Stimulated activated CD4-positive, alpha-beta T cell treated with anti-CD3 and anti-CD28 coated beads, Interleukin-4, amount 100 ng/mL, for 4 hours (primary cell): ENCODE data around the gene PACS1.

Experiments
- DNase-seq, 2 experiments: peaks; one replicate each; pipeline ENCODE4 v3.0.0-alpha.2; 2020

The PACS1 gene

DNA sequence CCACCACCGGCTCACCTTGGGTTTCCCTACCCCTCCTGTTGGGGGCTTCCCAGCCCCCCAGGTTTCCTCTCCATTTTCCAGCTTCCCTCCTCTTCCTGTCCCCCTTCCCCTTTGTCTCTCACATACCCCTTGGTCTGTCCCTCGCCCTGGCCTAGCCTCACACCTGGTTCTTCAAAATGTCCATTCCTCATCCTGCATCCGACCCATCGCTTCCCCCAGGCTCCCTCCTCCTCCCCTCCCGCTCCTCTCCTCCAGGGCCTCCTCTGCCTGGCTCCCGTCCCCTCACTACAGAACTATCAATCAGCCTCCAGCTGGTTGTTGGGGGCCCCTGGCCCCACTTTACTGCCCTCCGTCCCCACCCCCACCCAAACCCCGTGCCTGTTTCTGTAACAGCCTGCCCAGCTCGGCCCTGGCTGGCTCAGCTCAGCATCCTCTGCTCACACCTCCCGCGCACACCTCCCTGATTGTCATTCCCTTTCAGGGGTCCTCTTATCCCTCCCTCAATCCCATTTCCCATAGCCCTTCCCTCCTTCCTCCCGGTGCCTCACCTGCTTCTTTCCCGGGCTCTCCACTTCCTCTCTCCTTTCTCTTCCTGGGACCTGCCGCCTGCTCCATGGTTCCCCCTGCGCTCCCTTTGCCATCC lies 209.1 kb downstream of the PACS1 start:
- DNase-seq, result no peak

DNA sequence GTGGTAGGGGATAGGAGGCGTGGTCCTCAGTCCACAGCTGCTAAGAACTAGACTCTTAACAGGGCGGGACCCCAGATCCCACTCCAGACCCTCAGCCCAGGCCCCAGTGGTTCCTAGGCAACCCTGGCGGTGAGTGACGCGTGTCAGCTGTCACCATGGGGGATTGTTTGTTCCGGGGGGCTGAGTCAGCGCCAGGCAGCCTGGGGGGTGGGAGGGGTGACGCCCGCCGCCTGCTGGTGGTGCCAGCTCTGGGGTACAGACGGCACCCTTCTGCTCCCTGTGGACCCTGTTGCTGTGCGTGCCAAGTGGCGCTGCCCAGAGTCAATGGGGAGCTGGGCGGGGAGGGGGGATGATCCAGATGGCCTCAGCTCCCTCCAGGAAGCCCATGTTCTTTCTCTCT lies 210.4 kb downstream of the PACS1 start:
- no peak for DNase-seq

DNA sequence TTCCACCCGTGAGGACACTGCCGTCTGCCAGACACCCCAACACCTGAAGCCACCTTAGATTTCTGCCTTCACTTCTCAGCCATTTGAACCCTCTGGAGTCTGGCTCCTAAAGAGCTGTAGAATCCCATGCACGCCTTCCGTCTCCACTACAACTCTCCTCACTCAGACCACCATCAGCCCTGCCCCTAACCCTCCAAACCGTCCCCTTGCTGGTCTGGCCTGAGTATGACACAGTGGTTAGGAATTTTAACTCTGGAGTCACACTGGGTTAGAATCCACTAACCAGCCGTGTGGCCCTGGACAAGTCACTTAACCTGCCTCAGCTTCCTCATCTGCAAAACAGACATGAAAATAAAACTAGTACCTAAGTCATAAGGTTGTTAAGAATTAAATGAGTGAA lies 210.9 kb downstream of the PACS1 start:
- DNase-seq, result no peak

DNA sequence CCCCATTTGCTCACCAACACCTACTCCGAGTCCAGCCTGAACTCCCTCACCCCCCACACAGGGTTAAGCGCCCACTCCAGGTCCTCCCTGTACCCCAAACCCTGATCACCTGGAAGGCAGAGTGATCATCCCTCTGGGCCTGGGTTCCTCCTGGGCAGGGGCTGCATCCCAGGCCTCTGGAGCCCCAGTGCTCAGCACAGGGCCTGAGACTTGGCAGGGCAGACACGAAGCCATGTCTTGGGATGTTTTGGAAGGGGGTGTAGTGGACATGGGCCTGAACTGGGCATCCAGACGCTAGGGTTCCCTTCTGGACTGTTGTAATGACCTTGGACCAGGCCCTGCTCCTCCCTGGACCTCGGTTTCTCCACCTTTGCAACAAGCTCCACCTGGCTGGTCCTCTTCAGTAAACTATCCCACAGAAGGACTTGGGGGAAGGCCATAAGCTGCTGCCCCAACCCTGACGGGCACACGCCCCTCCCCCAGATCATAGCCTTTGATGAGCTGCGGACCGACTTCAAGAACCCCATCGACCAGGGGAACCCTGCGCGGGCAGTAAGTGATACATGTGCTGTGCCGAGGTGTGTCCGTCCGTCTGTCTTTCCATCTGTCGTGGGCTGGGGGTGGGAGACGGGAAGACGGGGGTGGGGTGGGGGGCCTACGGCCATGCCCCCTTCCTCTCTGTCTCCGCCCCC lies 211.8 kb downstream of the PACS1 start:
- DNase-seq, result no peak

DNA sequence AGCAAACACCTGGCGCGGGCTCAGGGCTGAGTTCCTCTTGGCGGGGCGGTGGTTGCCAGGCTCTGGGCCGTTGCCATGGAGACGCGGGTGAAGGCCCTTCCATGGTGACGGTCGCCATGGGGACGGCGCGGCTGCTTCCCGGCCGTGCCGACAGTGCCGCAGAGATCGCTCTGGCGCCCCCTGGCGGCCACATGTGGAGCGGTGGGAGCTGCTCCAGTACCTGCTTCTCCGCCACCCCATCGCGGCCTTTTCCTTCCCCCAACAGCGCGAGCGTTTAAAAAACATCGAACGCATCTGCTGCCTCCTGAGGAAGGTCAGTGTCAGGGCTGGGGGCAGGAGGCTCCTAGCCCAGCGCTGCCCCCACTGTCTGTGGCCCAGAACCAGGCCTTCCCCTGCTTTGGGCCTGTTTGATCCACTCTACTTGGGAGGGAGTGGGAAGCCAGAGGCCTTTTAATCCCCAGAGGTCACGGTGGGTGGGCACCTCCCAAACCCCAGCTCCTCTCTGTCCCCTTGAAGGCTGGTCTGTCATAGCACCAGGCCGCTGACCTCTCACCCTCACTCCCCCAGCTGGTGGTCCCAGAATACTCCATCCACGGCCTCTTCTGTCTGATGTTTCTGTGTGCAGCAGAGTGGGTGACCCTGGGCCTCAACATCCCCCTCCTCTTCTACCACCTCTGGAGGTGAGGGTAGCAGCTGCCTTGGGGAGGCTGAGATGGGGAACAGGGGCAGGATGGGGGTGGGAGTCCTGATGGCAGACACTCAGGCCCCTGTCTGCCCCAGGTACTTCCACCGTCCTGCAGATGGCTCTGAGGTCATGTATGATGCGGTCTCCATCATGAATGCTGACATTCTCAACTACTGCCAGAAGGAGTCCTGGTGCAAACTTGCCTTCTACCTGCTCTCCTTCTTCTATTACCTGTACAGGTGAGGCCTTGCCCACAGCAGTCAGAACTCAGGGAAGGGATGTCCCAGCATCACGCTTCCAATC lies 212.7 kb downstream of the PACS1 start:
- DNase-seq, result peak; percentile 96 to 99

DNA sequence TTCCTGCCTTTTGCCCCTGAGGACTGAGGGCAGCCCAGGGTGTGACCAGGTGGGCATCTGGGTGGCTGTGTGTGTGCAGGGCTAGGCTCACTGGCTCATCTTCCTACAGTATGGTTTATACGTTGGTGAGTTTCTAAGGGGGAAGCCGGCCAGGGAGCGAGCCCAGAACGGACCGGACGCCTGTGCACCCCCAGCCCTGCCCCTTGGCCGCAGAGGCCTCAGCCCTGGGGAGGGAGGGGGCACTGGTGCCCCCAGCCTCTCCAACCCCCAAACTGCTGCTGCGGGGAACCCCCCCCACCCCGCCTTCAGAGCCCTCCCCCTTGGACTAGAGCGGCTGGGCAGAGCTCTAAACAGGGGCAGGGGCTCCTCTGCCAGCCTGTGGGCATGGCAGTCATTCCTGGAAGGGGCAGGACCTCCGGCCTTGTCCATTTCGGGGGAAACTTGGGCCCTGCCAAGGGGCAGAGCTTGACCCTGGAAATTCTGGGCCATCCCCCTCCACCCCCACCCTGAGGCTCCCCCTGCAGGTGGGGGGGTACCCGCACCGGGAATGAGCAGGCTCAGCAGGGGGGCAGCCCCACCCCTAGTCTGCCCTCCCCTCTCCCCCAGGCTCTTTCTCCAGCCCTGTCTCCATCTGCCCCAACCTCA lies 213.5 kb downstream of the PACS1 start:
- DNase-seq, result no peak

DNA sequence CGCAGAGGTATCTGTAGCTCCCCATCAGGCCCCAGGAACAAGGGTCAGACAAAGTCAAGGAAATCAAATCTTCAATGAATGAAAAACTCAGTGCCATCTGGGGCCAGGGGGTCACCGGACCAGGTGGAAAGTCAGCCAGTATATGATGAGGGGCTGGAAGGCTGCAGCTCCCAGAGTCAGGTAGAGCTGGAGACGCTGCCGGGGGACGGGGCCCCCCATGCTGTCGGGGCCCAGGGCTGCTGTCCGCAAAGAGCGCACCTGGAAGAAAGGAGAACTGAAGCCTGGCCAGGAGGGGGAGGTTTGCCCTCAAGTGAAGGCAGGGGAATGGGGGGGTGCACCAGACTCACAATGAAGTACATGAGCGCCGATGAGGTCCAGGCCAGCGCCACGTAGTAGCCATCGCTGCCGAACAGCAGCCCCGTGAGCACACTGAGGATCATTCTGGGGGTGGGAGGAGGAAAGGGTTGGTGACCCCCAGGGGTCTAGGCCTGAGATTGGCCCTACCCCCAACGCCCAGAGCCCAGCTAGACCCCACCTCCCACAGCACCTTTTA lies 214.5 kb downstream of the PACS1 start:
- no peak for DNase-seq

DNA sequence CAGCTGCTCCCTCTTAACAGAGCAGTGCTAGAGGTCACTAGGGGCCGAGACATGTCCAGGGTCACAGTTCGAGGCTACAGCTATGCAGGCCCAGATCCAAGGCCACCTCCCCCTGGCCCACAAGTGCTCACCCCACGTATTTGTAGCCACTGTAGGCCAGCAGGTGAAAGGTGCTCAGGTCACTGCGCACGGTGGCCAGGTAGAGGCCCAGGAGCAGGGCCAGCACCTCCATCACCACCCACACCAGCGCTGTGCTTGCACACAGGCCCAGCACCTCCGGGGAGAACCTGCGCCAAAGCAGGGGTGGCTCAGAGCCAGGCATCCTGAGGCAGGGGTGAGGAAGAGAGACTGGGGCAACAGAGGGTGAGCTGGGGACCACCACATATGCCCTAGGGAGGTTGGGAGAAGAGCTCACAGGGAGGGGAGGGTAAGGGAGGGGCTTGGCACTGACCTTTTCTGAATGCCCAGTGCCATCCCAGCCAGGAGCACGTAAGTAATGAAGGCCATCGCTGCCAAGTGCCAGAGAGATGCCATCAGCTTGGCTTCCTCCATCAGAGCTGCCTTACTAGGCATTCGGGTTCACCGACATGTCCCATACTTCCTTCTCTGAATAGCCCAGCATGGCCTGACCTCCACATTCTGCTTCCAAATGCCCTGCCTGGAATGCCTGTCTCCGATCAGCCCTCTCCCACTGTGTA lies 215.3 kb downstream of the PACS1 start:
- DNase-seq, result no peak

DNA sequence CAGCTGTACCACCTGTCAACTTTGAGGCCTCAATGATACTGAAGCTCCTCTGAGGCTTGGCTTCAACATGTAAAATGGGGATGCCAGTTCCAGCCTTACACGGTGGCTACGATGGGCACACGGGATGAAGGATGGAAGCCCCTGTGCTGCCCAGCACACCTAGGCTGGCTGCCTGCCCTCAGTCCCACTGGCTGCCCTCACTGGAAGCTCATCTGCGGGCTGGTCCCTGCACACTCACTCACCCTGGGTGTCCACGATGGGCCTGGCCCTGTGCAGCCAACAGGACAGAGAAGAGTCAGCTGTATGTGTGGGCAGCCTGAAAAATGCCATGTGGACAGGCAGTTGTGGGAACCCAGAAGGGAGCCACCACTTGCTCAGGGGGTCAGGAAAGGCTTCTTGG lies 216.6 kb downstream of the PACS1 start:
- DNase-seq, result no peak

DNA sequence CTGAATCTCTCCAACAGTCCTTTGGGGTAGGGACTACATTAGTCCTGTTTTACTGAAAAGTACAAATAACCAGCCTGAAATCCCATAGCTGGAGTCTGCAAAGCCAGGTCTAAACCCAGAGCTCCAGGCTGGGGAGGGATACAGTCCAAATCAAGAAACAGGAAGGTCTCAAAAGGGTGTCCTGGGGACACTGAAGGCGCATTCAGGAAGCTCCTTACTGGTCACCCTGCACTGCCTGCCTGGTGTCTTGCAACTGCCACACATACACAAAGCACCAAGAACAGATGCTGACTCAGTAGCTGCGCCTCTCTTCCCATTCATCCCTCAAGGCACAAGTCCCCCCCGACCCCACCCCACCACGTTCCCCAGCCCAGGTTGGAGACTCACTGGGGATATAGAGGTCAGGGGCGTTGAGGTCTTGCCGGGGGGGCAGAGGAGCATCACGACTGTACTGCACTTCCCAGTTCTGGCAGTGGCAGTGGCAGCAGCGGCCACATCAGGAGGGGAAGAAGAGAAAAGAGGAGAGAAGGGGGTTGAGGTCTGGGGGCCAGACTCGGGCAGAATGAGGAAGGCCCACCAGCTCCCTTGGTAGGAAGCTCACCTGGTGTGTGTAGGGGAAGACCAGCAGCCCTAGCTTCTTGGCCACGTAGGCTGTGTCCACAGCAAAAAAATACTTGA lies 217.3 kb downstream of the PACS1 start:
- no peak for DNase-seq

DNA sequence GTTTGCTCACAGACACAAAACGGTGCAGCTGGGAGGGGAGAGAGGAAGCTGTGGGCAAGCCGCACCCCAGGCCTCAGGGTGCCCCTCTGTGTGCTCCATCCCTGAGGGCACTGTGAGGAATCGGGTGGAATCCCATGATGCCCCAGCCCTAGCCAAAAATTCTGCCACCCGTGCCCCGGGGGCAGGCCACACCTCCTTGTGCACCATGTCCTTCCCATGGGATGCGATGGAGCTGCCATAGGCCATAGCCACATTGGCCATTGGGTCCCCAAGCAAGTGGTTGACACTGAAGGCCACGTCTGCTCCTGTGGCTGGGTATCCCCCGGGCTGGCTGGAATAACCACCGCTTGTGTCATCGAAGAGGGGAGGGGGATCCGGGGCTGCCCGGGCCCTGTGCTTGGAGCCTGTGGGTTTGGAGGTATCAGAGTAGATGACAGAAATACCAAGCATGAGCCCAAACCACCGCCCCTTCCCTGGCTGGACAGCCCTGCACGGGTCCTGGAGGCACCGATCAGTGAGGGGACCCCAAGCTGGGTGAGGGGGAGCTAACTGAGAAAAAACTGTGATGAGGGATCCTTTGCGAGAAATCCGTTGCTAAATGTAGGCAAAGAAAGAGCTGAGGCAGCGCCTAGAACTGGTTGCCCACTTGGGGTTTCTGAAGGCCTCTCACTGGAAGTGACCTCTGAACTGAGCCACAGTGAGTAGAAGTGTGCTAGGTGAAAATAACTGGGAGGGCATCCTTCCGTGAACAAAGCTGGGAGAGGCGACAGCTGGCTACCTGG lies 218.0 kb downstream of the PACS1 start:
- no peak for DNase-seq

DNA sequence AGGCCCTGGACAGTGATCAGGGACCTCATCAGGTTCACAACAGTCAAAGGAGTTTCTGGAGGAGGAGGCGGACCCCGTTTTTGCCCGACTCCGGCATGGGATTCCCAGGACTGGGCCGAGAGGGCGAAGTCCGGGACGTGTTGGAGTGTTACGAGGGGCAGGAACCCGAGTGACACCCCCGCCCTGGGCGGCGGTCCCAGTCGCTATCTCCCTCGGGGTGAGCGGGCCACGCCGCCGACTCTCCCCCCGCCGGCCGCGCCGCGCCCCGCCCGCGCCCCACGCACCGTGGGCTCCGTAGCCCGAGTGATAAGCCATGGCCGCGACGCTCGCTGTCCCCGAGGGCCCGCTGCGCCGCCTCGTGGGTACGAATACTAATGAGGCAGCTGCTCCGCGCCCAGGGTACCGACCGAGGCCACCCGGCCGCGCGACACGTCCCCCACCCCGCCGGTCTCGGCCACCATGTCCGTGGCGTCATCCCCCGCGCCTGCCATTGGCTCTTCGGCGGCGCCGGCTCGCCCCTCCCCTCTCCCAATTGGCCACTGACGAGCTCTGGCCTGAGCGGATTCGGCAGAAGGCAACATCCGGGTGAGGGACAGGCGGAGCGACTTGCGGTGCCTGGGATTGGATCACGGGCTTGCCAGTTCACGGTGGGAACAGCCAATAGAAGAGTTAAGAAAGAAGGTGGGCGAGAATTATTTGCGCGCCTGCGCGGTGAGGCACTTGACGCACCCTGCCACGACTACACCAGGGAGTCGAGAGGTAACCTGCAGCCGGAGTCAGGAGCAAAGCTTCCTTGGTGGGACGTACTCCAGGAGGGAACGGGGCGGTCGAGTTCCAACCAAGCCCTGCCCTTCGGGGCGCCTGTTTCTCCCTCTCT lies 218.8 kb downstream of the PACS1 start, which contains the start of gene YIF1A:
TSS of gene YIF1A (minus strand) at position 473 of the 877 bp plus-strand sequence. CDS start at position 315, 158 bp downstream.
- peak; percentile 95 to 99 for DNase-seq

DNA sequence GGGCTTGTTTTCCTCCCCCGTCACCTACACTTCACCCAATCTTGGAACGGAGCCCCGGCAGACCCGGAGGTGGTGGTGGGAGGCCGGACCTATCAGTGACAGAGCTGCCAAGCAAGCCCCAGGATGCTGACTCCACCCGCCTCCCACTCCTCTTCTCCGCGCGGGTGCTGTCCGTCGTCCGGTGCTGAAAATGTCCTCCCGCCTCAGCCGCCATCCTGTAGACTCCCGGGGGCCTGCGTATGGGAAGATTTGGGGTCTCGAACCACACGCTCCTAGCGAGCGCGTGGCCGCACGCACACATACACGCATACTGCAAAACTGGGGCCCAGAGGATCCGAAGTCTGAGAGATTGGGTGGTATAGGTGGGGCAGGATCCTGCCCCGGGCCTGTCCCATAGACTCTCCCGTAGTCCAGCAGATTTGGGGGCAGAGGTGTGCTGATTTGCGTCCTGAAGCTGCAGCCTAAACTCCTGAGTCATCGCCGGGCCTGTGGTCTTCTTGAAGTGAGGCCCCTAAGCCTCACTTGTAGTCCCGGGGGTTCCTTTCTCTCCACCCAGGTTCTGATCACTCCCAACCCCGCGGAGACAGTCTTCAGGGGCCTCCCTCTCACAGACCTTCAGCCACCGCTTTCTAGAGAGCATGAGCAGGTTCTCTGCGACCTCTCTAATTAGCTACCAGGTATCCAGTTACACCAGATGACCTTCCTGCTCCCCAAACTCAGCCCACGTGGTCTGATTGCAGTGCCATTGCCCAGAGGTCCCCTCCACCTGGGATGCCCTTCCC lies 219.7 kb downstream of the PACS1 start:
- peak; percentile 79 to 81 for DNase-seq

DNA sequence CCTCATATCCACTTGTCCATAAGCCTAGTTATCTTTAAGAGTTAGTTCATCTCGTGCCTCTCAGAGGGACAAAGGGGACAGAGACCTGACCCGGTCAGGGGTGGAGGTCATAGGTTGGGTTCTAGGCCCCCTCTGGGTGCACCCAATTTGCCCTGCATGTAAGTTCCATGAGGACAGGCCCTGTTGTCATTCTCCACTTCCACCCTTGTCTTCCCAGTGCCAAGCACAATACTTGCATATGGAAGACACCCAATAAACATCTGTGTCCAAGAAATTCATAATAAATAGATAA lies 220.2 kb downstream of the PACS1 start:
- no peak for DNase-seq

DNA sequence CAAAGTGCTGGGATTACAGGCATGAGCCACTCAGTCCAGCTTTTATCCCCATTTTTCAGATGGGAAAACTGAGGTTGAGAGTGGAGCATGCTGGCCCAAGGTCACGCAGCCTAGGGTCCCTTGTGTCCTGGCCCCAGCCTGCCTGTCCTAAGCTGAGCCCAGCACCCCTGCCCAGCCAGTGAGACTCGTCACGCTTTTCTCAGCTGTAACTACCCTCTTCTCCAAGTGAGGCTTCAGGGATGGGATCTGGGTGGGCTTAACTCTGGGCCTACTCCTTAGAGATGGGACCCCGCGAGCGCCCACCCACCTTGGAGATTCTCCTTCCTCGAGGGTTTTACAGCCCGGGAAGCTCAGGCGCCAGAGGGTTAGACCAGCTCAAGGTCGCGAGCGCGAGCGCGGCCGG lies 221.2 kb downstream of the PACS1 start:
- DNase-seq, result no peak

DNA sequence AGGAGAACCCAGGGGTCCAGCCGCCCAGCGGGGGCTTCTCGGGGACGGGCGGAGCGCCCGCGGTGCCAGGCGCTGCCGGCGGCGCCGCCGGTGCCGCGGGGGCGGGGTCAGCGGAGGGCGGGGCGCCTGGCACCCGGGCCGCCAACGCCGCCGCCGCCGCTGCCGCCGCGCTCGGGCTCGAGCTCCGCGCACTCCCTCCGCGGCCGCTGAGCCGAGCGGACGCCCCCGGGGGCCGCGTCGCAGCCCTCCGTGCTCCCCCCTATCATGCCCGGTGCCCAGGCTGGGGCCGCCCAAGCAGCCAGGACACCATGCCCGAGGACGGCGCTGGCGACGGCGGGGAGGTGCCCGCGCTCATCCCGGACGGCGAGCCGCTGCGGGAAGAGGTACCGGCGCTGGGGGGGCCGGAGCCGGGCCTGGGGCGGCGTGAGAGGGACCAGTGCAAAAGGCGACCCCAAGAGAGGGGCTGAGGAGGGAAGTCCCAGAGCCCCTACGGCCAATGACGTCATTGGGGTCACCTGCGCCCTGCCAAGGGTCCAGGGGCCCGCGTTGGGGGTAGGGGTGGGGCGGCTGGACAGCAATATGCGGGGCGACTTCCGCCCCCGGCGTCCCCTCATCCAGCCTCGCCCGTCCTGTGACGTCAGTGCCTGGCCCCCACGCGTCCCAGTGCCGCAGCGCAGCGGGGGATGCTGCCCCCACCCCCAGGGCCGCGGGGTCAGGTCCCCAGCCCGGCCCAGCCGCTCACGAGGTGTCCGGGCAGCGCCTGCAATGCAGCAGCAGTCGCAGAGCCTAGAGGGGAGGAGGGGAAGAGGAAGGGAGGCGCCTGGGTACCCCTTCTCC lies 221.9 kb downstream of the PACS1 start, which contains the start of gene TMEM151A:
TSS of gene TMEM151A (plus strand) at position 189 of the 837 bp plus-strand sequence. CDS start at position 309, 120 bp downstream.
- DNase-seq, result peak in 1 of 2 experiments; percentile 49

DNA sequence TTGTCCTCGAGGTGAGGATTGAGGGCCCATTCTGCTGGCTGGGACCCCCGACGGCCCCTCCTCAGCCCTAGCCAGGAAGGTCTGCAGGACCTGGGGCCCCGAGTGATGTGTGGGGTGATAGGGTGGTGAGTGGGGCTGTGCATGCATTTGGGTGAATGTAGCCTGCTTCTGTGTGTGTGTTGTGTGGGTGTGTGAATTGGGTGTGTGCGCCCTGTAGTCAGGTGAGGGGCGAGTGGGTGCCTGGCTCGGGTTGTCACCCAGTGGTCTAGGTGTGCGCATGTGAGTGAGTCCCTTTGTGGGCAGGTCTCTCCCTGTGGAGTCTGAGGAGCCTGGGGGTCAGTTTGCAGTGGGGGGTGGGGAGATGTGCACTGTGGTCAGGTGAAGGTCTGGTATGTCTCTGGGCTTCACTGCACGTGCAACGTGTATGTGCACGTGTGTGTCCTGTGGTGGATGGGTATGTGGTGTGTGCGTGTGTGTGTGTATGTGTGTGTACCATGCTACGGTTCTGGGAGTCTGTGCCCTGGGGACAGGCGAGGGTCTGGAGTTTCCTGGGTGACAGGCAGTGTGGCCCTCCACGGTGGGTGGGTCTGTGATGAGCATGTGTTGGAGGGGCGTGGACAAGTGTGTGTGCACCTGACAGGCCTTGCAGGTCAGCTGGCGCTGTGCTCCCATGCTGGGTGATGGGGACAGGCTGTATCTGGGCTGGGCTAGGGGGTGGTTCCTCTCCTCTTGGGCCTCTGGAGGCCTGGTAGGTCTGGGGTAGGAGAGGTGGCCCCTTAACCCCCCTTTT lies 222.7 kb downstream of the PACS1 start:
- DNase-seq, result no peak
